ENCODE data around the gene CPNE5. TPM values are rescaled to one million over a fixed set of nuclear protein-coding genes. Genes with fewer than 3 reads are reported as not detected.

CPNE5 gene
- total and polyA plus RNA-seq, 2 of the 4 experiments (the other 2 are of a cell fraction), result 0.07 TPM; not detected in 1

DNA sequence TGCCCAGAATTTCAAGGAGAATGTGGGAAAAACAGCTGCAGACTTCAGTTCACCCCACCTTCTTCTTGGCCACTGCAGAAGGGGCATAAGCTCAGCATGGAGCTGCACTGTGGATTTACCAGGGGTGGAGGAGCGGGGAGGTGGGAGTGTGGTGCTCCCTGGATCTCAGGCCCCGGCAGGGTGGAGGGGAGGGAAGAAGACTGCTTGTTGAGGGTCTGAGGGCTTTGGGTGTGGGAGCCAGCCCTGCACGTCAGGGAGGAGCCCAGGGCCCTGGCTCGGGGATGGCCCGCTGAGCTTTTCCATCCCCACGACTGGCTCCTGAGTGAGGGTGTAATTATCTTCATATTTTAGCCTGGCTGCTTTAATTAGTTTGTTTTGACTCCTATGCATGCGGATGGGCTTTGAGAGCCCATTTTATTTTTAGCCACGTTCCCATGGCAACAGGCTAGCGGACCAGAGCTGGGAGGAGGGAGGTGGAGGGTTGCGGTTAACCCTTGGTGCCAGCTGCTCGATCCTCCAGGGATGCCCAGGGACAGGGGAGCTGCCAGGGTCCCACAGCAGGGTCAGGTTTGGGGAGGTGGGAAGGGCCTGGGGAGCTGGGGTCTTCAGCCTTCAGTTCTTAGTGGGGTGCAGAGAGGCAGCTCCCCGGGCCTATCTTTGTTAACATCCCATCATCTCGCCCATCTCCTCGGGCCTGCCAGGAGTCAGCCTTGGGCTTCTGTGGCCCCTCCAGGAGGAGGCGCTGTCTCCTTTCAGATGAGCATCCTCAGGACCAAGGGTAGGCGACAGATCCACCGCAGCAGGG is 73.4 kb downstream of the CPNE5 start (continued):
- TF ChIP-seq RCOR1 (IDR thresholded peaks at IDR 0.05; ENCODE audit: insufficient replicate concordance, low read length) (no peak), MAFK (IDR thresholded peaks at IDR 0.05; ENCODE audit: low read depth, low read length) (no peak)

DNA sequence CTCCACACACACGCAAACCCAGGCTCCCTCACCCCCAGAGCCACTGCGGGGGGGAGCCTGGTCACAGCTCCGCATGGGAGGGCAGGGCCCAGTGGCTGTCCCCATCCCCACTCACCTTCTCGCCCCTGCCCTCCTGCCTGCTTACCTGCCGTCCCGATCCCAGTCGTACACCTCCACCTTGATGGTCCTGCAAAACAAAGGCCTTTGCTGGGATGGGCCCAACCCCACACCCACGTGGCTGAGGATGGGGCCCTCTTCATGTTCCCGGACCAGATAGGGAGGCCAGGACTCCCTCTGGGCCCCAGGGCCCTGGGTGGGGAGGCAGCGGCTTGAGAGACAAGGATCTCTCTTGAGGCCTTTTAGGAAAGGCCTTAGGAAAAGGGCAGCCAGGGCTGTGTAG is 74.1 kb downstream of the CPNE5 start:
- Histone ChIP-seq H2BK15ac (ENCODE audit: low read depth, low read length) (no peak overlapping the region), H3K4me3 (ENCODE audit: insufficient read depth, low read depth, low read length) (no peak overlapping the region), H3K23ac (ENCODE audit: low read depth, low read length) (no peak overlapping the region), H3K27ac (ENCODE audit: insufficient read depth, low read length) (no peak overlapping the region), H3K79me1 (ENCODE audit: low read depth in 1 of 2, low read length in 2 of 2) (no peaks in the 10 kb centered on the region), H2BK20ac (ENCODE audit: low read depth, low read length) (no peak overlapping the region), H3K4ac (ENCODE audit: low read depth, low read length) (no peak overlapping the region), H2AK9ac (replicated peaks; ENCODE audit: low read depth, low read length, poor library complexity) (no peak overlapping the region), H3K4me2 (ENCODE audit: low read depth, low read length) (no peak overlapping the region), H3K27me3 (ENCODE audit: control insufficient read depth, insufficient read depth, low read length) (peaks cover 15% of the 10 kb centered on the region), H3K9ac (ENCODE audit: low read depth, low read length) (no peak overlapping the region), H2AK5ac (ENCODE audit: low read depth, low read length) (no peak overlapping the region), H2AFZ (replicated peaks; ENCODE audit: low read length, poor library complexity) (no peak overlapping the region), H3K18ac (ENCODE audit: low read depth, low read length) (no peak overlapping the region), H3K9me1 (ENCODE audit: insufficient read depth, low read length) (peaks cover 11% of the 10 kb centered on the region), H3K36me3 (ENCODE audit: control insufficient read depth, insufficient read depth, low read length) (no peaks in the 10 kb centered on the region), H4K5ac (ENCODE audit: low read depth, low read length) (no peak overlapping the region), H4K8ac (ENCODE audit: low read depth in 2 of 2, low read length in 2 of 2) (no peak overlapping the region), H3K56ac (ENCODE audit: extremely low read depth, insufficient read depth, low read length) (no peak overlapping the region), H2BK5ac (ENCODE audit: low read depth, low read length, poor library complexity, severe bottlenecking) (no peak overlapping the region), H3K14ac (replicated peaks; ENCODE audit: low read depth, low read length) (no peak overlapping the region), H3K4me1 (ENCODE audit: control insufficient read depth, insufficient read depth, low read length) (peaks cover 8% of the 10 kb centered on the region), H4K91ac (ENCODE audit: insufficient read depth, low read depth, low read length) (no peak overlapping the region), H4K20me1 (ENCODE audit: insufficient read depth, low read length) (no peaks in the 10 kb centered on the region), H3K9me3 (ENCODE audit: control insufficient read depth, insufficient read depth, low read length) (no peaks in the 10 kb centered on the region), H2BK120ac (ENCODE audit: low read depth, low read length) (no peak overlapping the region)
- in situ Hi-C loops (cut with MboI; ENCODE audit: low sequenced_read_pairs), result loop anchor here (5.0 kb wide), 2 partner anchors 247 to 447 kb away; no protein-coding TSS in a partner anchor
- dilution Hi-C loops (cut with HindIII; ENCODE audit: low sequenced_read_pairs, unreplicated experiment), result no loop called here
- ChIA-PET CTCF (interaction anchor here (0.7 to 2.3 kb wide), 7 partner anchors 85 to 445 kb away, joined by 3 to 28 read pairs (median 4); partner anchors contain the start of gene PPIL1), POLR2A (ENCODE audit: unreplicated experiment) (no interaction called here)
- TF ChIP-seq, protein P1, sequence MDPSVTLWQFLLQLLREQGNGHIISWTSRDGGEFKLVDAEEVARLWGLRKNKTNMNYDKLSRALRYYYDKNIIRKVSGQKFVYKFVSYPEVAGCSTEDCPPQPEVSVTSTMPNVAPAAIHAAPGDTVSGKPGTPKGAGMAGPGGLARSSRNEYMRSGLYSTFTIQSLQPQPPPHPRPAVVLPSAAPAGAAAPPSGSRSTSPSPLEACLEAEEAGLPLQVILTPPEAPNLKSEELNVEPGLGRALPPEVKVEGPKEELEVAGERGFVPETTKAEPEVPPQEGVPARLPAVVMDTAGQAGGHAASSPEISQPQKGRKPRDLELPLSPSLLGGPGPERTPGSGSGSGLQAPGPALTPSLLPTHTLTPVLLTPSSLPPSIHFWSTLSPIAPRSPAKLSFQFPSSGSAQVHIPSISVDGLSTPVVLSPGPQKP (IDR thresholded peaks at IDR 0.05; ENCODE audit: borderline replicate concordance, low read depth, low read length), result no peak
- no peak for TF ChIP-seq FOS (IDR thresholded peaks at IDR 0.05; ENCODE audit: low read depth, low read length)
- no peak for TF ChIP-seq SMC3 (IDR thresholded peaks at IDR 0.05; ENCODE audit: low read depth, low read length)
- TF ChIP-seq MAZ (IDR thresholded peaks at IDR 0.05; ENCODE audit: borderline replicate concordance, low read depth, low read length), result no peak
- TF ChIP-seq MAFK (IDR thresholded peaks at IDR 0.05; ENCODE audit: low read depth, low read length), result no peak
- TF ChIP-seq RCOR1 (IDR thresholded peaks at IDR 0.05; ENCODE audit: insufficient replicate concordance, low read length), result no peak
- ATAC-seq (ENCODE audit: low read depth) (no peak), DNase-seq (no peak)
- no CpG with 5 or more reads among the region's 10 CpGs for WGBS, 2 experiments (ENCODE audit: extremely low coverage in 2 of 2, insufficient read length in 1 of 2)
- intact Hi-C loops (cut with micrococcal nuclease), result loop anchor here (5.0 kb wide), 1 partner anchor 447 kb away; no protein-coding TSS in a partner anchor
- no TSS peak for BruUV-seq (replicated peaks)
